Upper lobe of left lung (tissue), 4 donors: ENCODE measurements around the gene LRCH1.

Experiments
- CTCF ChIP-seq, 6 experiments: fragments of 450-650 bp in 4 of 6; fragments of 200-600 bp in 2 of 6; sonication (generic) in 2 of 6; IDR thresholded peaks; one replicate each; pipeline ENCODE4 v1.5.1; 2016 to 2019; ENCODE audit warnings: antibody characterized with exemption in 6 of 6
- EP300 ChIP-seq, 4 donors: sonication (generic); formaldehyde crosslinking; IDR thresholded peaks; one replicate each; pipeline ENCODE4 v1.5.1; 2017; ENCODE audit warnings: antibody characterized with exemption in 4 of 4, control low read depth in 2 of 4
- POLR2A ChIP-seq, 4 donors: fragments of 450-650 bp; IDR thresholded peaks; one replicate each; pipeline ENCODE4 v1.5.1; 2016 to 2017; ENCODE audit warnings: antibody characterized with exemption in 4 of 4, mild to moderate bottlenecking in 2 of 4

DNA sequence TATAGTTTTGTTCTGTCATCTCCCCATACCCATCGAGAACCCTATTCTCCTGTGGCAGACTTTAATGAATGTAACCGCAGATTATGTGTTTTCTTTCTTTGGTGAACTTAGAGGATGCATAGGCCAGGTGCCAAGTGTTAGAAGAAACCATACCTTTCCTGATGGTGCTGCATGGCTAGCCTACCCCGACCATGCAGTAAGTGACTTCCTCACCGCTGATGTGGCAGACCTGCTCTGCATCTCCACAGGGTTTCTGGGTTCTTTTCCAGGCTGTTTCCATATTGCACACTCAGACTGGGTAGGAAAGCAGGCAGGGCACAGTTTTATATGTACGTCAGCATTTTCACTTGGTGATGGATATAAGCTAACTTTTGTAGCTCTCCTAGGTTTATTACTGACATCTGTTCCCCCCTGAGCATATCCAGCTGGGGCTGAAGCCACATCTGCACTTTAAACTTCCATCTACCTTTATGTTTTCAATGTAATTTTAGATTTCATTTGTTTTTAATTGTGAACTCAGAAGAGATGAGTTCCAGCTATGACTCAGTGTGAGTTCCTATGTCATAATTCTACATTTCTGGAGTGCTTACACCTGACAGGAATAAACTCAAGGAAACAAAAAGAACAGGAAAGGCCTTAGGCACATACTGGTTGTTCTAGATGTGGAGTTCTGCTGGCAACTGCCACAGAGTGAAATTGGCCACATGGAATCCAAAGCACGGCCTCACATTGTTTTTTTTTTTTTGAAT lies 42.3 kb downstream of the LRCH1 start:
- TF ChIP-seq CTCF (IDR thresholded peaks at IDR 0.05): no peak
- TF ChIP-seq EP300 (IDR thresholded peaks at IDR 0.05): no peak
- TF ChIP-seq POLR2A (IDR thresholded peaks at IDR 0.05): no peak
